WERI-Rb-1 (cell line): ENCODE measurements around the gene NPDC1.

Experiments used
- DNase-seq: peaks from one replicate; pipeline ENCODE4 v3.0.0-alpha.2; 2020
- H3K27ac ChIP-seq: fragments of 250-450 bp; sonication (Bioruptor Pico); 2 replicates; pipeline ENCODE4 v1.5.1; 2020; ENCODE audit warnings: mild to moderate bottlenecking, moderate library complexity
- H3K27me3 ChIP-seq: fragments of 250-450 bp; sonication (Bioruptor Pico); 2 replicates; pipeline ENCODE4 v1.5.1; 2021; ENCODE audit warnings: mild to moderate bottlenecking, low read depth, moderate library complexity; ENCODE audit not compliant: insufficient read depth, severe bottlenecking
- H3K36me3 ChIP-seq: fragments of 250-450 bp; sonication (Bioruptor Pico); 2 replicates; pipeline ENCODE4 v1.5.1; 2020; ENCODE audit warnings: mild to moderate bottlenecking, moderate library complexity
- H3K4me3 ChIP-seq: 2 replicates; pipeline ENCODE4 v1.5.1; 2011; ENCODE audit warnings: low read depth, mild to moderate bottlenecking, control low read depth, low read length
- H3K9me3 ChIP-seq: fragments of 250-450 bp; sonication (Bioruptor Pico); 2 replicates; pipeline ENCODE4 v1.5.1; 2021; ENCODE audit warnings: mild to moderate bottlenecking, moderate library complexity; ENCODE audit not compliant: severe bottlenecking
- TF ChIP-seq, protein P1 (sequence below): IDR thresholded peaks from 2 replicates; pipeline ENCODE4 v1.5.1; 2011; ENCODE audit warnings: low read depth, mild to moderate bottlenecking, control low read depth, inconsistent platforms, low read length

Gene NPDC1

DNA sequence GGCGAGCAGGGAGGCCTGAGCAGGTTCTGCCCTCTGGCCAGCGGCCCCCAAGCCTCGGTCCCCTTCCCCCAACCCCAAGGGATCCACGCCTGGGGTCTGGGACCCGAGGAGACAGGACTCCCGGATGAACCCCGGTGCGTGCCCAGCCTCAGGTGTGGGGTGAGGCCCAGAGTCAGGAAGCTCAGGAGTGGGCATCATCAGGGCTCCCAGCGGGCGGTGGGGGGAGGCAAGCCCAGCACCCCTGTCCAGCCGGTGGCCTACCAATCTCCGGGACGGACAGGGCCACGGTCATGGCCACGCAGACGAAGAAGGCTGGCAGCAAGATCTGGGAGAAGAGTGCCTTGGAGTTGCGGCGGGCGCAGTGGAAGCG is 32.4 kb downstream of the NPDC1 start:
- no peaks in the 10 kb centered on the region for H3K9me3 ChIP-seq
- no peak for DNase-seq
- no peak overlapping the region for H3K27ac ChIP-seq
- H3K4me3 ChIP-seq = no peak overlapping the region
- peaks cover 43% of the 10 kb centered on the region for H3K36me3 ChIP-seq
- H3K27me3 ChIP-seq = no peaks in the 10 kb centered on the region
- TF ChIP-seq, protein P1, sequence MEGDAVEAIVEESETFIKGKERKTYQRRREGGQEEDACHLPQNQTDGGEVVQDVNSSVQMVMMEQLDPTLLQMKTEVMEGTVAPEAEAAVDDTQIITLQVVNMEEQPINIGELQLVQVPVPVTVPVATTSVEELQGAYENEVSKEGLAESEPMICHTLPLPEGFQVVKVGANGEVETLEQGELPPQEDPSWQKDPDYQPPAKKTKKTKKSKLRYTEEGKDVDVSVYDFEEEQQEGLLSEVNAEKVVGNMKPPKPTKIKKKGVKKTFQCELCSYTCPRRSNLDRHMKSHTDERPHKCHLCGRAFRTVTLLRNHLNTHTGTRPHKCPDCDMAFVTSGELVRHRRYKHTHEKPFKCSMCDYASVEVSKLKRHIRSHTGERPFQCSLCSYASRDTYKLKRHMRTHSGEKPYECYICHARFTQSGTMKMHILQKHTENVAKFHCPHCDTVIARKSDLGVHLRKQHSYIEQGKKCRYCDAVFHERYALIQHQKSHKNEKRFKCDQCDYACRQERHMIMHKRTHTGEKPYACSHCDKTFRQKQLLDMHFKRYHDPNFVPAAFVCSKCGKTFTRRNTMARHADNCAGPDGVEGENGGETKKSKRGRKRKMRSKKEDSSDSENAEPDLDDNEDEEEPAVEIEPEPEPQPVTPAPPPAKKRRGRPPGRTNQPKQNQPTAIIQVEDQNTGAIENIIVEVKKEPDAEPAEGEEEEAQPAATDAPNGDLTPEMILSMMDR = no peak

DNA sequence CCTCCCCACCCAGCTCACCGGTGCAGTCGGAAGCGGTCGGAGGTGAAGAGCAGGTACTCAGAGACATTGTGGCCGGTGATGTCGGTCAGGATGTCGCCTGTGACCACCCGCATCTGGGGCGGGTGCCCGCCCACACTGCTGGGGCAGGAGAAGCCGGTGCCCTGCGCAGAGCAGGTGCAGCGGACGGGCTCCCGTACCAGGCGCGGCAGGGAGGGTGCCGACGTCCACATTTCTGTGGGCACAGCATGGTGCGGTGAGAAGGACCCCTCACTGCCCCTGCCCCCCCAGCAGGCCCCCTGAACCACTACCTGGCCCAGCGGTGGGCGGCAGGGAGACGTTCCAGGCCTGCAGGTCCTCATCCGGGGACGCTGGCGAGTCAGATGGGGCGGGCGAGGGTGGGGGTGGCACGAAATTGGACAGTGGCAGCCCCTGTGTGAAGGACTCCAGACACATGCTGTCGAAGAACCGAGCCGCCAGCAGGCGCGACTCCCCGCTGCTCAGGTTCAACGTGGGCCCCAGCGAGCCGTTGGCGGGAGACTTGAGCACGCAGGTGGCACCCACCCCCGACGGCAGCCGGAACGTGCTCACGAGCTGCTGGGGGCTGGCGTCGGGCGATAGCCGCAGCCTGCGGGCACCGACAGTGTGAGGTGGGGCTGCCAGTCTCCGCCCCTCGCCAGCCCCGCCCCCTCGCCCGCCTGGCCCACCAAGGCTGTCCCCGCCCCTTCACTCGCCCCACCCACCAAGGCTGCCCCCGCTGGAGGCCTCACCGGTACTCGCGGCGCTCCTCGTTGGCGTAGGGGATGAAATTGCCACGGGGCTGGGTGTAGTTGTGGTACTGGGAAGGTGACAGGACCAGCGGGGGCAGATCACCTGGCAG is 33.0 kb downstream of the NPDC1 start:
- no peaks in the 10 kb centered on the region for H3K9me3 ChIP-seq
- H3K27me3 ChIP-seq = no peaks in the 10 kb centered on the region
- no peak overlapping the region for H3K27ac ChIP-seq
- DNase-seq = no peak
- no peak overlapping the region for H3K4me3 ChIP-seq
- peaks cover 41% of the 10 kb centered on the region for H3K36me3 ChIP-seq
- TF ChIP-seq, protein P1 = no peak

DNA sequence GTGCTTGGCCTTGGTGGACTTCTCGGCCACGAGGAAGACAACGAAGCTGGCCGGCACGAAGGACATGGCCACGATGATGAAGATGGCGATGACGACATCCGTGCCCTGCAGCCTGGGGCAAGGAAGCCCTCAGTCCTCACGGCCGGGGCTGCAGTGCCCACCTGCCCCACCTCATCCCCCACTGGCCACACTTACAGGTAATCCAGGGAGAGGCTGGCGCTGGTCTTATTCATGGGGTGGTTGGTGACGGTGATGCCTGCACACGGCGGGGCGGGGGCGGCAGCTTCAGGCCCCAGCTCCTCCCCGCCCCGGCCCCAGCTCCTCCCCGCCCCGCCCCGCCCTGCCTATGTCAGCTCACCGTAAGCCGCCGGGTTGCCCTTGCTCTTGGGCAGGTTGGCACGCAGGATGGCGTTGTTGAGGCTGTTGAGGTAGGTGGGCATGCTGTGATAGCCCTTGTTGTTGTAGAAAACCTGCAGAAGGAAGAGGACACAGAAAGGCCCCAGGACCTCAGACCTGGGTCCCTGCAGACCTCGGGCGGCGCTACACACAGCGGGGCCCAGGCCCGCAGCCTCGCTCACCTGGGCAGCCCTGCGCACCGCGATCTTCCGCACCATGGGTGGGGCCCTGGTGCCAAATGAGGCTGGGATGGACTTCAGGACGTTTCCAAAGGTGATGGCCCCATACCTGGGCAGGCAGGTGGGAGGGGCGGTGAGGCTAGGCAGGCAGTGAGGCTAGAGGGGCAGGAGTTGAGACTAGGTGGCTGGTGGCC is 33.9 kb downstream of the NPDC1 start:
- no peaks in the 10 kb centered on the region for H3K9me3 ChIP-seq
- no peak overlapping the region for H3K4me3 ChIP-seq
- TF ChIP-seq, protein P1 = no peak
- H3K36me3 ChIP-seq = peaks cover 34% of the 10 kb centered on the region
- DNase-seq = no peak
- H3K27ac ChIP-seq = no peak overlapping the region
- H3K27me3 ChIP-seq = no peaks in the 10 kb centered on the region

DNA sequence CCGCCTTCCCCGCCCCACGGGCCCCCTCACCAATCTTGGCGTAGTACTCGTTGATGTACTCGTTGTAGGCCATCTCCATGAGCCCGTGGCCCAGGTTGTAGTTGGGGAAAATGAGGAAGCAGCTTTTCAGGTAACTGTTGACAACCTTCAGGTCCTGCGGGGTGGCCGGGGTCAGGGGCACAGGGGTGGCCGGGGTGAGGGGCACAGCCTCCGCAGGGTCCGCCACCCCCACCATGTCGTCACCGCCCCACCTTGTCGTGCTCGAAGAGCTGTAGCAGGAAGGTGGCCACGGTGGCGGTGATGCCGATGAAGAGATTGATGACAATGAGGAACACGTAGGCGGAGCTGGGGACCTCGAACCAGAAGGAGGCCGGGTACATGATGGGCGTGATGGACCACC is 34.8 kb downstream of the NPDC1 start:
- H3K27me3 ChIP-seq = no peaks in the 10 kb centered on the region
- peaks cover 26% of the 10 kb centered on the region for H3K36me3 ChIP-seq
- TF ChIP-seq, protein P1 = no peak
- H3K4me3 ChIP-seq = no peak overlapping the region
- DNase-seq = no peak
- H3K9me3 ChIP-seq = no peaks in the 10 kb centered on the region
- H3K27ac ChIP-seq = no peak overlapping the region

DNA sequence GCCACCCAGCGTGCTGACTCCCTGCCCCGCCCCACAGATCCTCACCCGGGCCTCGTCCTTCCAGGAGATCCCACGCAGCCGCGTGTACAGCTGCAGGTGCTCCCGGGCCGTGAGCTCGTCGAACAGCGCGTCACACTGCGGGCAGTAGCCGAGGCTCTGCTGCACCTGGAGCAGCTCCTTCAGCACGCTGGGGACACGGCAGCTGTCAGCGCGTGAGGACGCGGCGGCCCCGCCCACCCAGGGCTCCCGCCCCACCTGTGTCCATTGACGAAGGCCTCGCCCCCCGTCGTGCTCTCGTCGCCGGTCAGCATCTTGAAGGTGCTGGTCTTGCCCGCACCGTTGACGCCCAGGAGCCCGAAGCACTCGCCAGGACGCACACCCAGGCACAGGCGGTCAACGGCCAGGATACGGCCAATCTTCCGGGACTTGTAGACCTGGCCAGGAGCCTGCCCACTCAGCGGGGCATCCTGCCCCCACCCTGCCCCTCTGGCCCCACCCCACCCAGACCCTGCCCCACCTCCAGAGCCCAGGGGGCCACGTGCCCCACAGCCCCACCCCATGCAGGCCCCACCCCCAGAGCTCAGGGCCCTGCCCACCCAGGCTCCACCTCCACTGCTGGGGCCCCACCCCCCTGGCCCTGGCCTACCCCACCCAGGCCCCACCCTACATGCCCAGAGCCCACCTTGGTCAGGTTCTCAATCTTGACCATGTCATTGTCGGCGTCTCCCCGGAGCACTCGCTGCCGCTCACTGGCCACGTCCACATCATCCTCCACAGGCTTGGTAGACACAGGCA is 35.8 kb downstream of the NPDC1 start:
- Histone ChIP-seq H3K27me3 (no peaks in the 10 kb centered on the region), H3K4me3 (no peak overlapping the region), H3K36me3 (peaks cover 18% of the 10 kb centered on the region), H3K9me3 (no peaks in the 10 kb centered on the region), H3K27ac (no peak overlapping the region)
- TF ChIP-seq, protein P1 = no peak
- no peak for DNase-seq
